GM12892 (cell line): Measurements from ENCODE around the gene BUD13.
A peak's percentile ranks its signal among the peaks of the same experiment; 100 is the strongest.
"Not testable (repeated sequence)": the region's sequence is repeated elsewhere in the genome, so short reads cannot be mapped to it uniquely, and the experiment has no call there.

Source experiments
- DNase-seq: peaks from one replicate; pipeline ENCODE4 v3.0.0; 2011; ENCODE audit not compliant: insufficient read length
- FAIRE-seq: peaks from 2 replicates; lab custom pipeline; 2011; peaks lifted over from hg19 to GRCh38; lab: Jason Lieb, UNC
- POLR2A ChIP-seq: IDR thresholded peaks from 2 replicates; pipeline ENCODE4 v1.6.1; 2011; ENCODE audit warnings: low read depth, low read length, control low read depth
- POLR2AphosphoS5 ChIP-seq: IDR thresholded peaks from 2 replicates; pipeline ENCODE4 v1.6.1; 2011; ENCODE audit warnings: low read depth, low read length, control low read depth
- TAF1 ChIP-seq: IDR thresholded peaks from 2 replicates; pipeline ENCODE4 v1.6.1; 2011; ENCODE audit warnings: low read depth, mild to moderate bottlenecking, control low read depth, low read length, borderline replicate concordance

Gene BUD13

GRCh38 chr11:116775975-116776374, 3.2 kb upstream of the BUD13 start:
- FAIRE-seq (no peak), DNase-seq (no peak)
- TF ChIP-seq POLR2A (peak; percentile 61), TAF1 (no peak), POLR2AphosphoS5 (peak; percentile 71)

GRCh38 chr11:116774661-116775060, 1.9 kb upstream of the BUD13 start:
- no peak for TF ChIP-seq TAF1
- TF ChIP-seq POLR2A, result peak; percentile 65
- TF ChIP-seq POLR2AphosphoS5, result peak; percentile 66; the same call in 1 of the 2 replicates
- FAIRE-seq, result no peak

GRCh38 chr11:116773203-116774097, 663 bp upstream of the BUD13 start:
- no peak for DNase-seq
- FAIRE-seq, result peak; percentile 51
- TF ChIP-seq POLR2A (no peak; the same call in 1 of the 2 replicates), TAF1 (no peak), POLR2AphosphoS5 (no peak)

More at GRCh38 chr11:116774661-116775060, 1.9 kb upstream of the BUD13 start:
- DNase-seq, result no peak

- DNase-seq (no peak), FAIRE-seq (peak; percentile 5)
- no peak for TF ChIP-seq POLR2A
- no peak for TF ChIP-seq POLR2AphosphoS5
- no peak for TF ChIP-seq TAF1
Observed at GRCh38 chr11:116771935-116772334, 852 bp downstream of the BUD13 start.

GRCh38 chr11:116762132-116762531, 10.7 kb downstream of the BUD13 start:
- FAIRE-seq (no peak), DNase-seq (no peak)
- no peak for TF ChIP-seq POLR2AphosphoS5
- TF ChIP-seq POLR2A, result no peak
- TF ChIP-seq TAF1, result no peak

- not testable (repeated sequence) for FAIRE-seq, DNase-seq
Observed at GRCh38 chr11:116756044-116756443, 16.7 kb downstream of the BUD13 start.

- DNase-seq (no peak), FAIRE-seq (no peak)
- TF ChIP-seq POLR2A (no peak), POLR2AphosphoS5 (no peak), TAF1 (no peak)
Observed at GRCh38 chr11:116750070-116750718, 22.6 kb downstream of the BUD13 start.

GRCh38 chr11:116742104-116742503, 30.7 kb downstream of the BUD13 start:
- TF ChIP-seq TAF1, result no peak
- DNase-seq (no peak), FAIRE-seq (no peak)

GRCh38 chr11:116740741-116741140, 32.0 kb downstream of the BUD13 start:
- DNase-seq (no peak), FAIRE-seq (no peak)
- TF ChIP-seq TAF1, result no peak
- TF ChIP-seq POLR2AphosphoS5, result no peak

GRCh38 chr11:116738975-116739374, 33.8 kb downstream of the BUD13 start:
- FAIRE-seq (no peak), DNase-seq (no peak)
- no peak for TF ChIP-seq TAF1
- no peak for TF ChIP-seq POLR2A
- no peak for TF ChIP-seq POLR2AphosphoS5

- no peak for DNase-seq
- peak; percentile 57 for FAIRE-seq
- TF ChIP-seq POLR2AphosphoS5, result no peak
- no peak for TF ChIP-seq TAF1
- no peak for TF ChIP-seq POLR2A
Observed at GRCh38 chr11:116736763-116737162, 36.0 kb downstream of the BUD13 start.

GRCh38 chr11:116733969-116734508, 38.7 kb downstream of the BUD13 start:
- no peak for TF ChIP-seq TAF1
- TF ChIP-seq POLR2AphosphoS5, result no peak
- TF ChIP-seq POLR2A, result no peak
- DNase-seq (no peak), FAIRE-seq (no peak)
